Muscle layer of duodenum (tissue), 2 donors: ENCODE data around the gene RGR.

Experiments used
- H3K27ac ChIP-seq: one replicate; pipeline ENCODE4 v1.7.0; 2013; ENCODE audit warnings: mild to moderate bottlenecking, low read length
- H3K27me3 ChIP-seq: one replicate; pipeline ENCODE4 v1.7.0; 2013; ENCODE audit warnings: low read depth, mild to moderate bottlenecking, control low read depth, low read length
- H3K36me3 ChIP-seq, 2 donors: one replicate each; pipeline ENCODE4 v1.7.0; 2013; ENCODE audit warnings: low read length in 2 of 2, control low read depth in 1 of 2, mild to moderate bottlenecking in 1 of 2; ENCODE audit not compliant: insufficient read depth in 2 of 2, control insufficient read depth in 1 of 2
- H3K4me1 ChIP-seq, 2 donors: one replicate each; pipeline ENCODE4 v1.7.0; 2013; ENCODE audit warnings: low read length in 2 of 2, mild to moderate bottlenecking in 2 of 2, control low read depth in 1 of 2, moderate library complexity in 1 of 2; ENCODE audit not compliant: insufficient read depth in 2 of 2, control insufficient read depth in 1 of 2
- H3K4me3 ChIP-seq, 2 donors: one replicate each; pipeline ENCODE4 v1.7.0; 2013; ENCODE audit warnings: low read length in 2 of 2, low read depth in 1 of 2, mild to moderate bottlenecking in 1 of 2
- H3K9me3 ChIP-seq, 2 donors: one replicate each; pipeline ENCODE4 v1.7.0; 2013; ENCODE audit warnings: low read length in 2 of 2, control low read depth in 1 of 2, mild to moderate bottlenecking in 1 of 2; ENCODE audit not compliant: control insufficient read depth in 1 of 2
- donor health status: healthy.

RGR gene

DNA sequence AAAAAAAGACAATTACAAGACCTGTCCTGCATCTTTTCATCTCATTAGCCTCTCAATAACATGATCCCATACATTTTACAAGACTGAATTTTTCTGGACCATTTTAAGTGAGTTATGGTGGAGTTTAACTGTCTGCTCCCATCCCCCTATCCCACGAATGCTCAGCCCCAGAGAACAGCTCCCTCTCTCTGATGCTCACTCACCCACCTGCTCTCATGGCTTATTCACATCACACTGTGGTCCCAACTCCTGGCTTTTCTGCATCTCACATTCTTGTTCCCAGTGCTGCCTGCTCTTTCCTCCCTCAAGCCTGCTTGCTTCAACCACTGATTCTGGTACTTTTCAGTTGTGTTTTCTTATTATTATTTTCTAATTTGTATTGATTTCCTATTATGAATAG lies 63.2 kb downstream of the RGR start:
- no peaks in the 10 kb centered on the region for H3K36me3 ChIP-seq
- H3K4me3 ChIP-seq, result no peak overlapping the region
- no peaks in the 10 kb centered on the region for H3K9me3 ChIP-seq
- H3K27ac ChIP-seq, result no peak overlapping the region
- no peaks in the 10 kb centered on the region for H3K27me3 ChIP-seq
- peaks cover 0 to 8% of the 10 kb centered on the region in 2 donors for H3K4me1 ChIP-seq

DNA sequence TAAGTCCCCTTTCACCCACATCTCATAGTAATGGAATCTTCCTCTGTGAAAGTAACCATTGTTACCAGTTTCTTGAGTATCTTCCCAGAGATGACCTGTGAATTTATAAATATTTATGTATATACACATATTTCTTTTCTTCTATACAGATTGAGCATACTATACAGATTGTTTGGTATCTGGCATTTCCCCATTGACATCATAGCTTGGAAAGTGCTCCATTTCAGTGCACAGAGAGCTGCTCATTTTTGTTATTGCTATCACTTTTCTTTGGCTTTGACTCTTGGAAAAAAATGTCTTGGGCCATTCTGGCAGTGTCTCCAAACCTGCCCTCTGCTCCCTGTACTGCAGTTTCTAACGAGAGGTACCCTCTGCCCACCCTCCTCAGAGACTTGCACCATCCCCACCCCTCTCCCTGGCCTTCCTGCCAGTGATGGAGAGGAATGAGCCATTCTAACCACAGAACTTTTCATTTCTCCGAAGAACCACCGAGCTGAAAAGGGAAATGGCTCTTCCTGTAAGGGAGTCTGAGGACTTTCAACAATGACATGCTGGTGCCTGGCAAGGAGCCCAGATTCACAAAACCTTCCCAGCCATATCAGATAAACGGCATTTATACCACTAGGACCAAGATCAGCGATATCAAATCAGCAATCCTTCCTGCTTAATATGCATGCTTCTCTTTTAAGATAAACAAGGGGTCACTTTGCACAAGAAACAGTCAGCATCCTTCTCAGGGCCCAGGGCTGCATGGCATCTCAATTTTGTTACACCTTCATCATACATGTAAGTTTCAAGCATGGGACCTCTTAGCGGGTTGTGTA lies 63.8 kb downstream of the RGR start:
- H3K4me1 ChIP-seq, result peaks cover 0 to 8% of the 10 kb centered on the region in 2 donors
- no peaks in the 10 kb centered on the region for H3K9me3 ChIP-seq
- no peaks in the 10 kb centered on the region for H3K27me3 ChIP-seq
- H3K27ac ChIP-seq, result no peak overlapping the region
- no peaks in the 10 kb centered on the region for H3K36me3 ChIP-seq
- no peak overlapping the region for H3K4me3 ChIP-seq
